Nucleus accumbens (tissue), 56 donors: Measurements from ENCODE around the gene ACER1.
A peak's percentile ranks its signal among the peaks of the same experiment; 100 is the strongest.
"Not testable (repeated sequence)": the region's sequence is repeated elsewhere in the genome, so short reads cannot be mapped to it uniquely, and the experiment has no call there.

Experiments
- DNase-seq, 56 donors: peaks; one replicate each; lab custom pipeline; 2025; lab: John Stamatoyannopoulos, UW

Gene ACER1

DNA sequence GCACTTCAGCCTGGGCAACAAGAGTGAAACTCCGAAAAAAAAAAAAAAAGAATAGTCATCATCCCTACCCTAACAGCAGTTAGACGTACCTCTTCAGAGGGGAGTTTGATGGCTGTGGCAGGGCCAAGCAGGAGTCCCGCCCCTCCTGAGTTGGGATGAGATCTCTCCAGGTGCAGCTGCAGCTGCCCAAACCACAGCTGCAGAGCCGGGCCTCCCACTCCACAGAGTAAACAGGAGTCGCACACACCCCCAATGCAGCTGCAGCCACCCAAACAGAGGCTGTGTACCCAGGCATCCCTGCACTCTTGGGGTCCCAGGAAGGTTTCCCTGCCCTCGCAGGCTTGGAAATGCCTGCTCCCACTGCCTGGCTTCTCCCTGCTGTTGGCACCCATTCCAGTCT is 36.2 kb downstream of the ACER1 start:
- no peak for DNase-seq

DNA sequence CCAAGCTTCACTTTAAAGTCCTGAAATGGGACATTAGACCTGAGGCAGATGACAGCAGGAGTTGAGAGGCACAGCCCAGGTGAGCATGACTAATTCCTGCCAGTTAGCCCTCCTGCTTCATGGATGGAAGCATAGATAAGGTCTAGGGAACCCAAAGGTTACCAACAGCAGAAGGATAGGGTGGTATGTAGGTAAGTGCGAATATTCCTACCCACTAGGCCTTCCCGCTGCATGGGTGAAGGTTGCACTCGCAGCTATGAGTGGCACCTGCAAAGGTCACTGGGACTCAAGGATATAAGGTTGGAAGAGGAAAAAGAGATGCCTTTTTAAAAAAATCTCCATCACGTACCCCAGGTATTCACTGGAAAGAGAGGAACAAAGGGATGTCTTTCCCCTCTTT is 41.4 kb downstream of the ACER1 start:
- DNase-seq = no peak

DNA sequence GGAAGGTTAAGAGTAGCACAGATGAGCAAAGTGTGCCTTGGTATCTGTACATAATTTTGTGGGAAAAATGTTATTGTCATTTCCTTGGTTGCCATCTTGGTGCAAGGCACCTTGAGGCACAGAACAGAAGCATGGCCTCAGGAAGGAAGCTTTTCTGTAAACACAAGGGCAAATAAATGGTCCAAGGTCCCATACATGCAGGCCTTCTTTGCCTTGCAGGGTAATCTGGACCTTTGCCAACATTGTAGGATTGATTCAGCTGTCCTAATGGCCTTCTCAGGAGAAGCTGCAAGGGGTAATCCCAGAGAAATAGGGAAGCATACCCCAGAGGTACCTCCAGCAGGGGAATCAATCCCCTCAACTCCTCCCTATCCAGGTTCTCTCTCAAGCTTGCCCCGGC is 44.7 kb downstream of the ACER1 start:
- no peak for DNase-seq

DNA sequence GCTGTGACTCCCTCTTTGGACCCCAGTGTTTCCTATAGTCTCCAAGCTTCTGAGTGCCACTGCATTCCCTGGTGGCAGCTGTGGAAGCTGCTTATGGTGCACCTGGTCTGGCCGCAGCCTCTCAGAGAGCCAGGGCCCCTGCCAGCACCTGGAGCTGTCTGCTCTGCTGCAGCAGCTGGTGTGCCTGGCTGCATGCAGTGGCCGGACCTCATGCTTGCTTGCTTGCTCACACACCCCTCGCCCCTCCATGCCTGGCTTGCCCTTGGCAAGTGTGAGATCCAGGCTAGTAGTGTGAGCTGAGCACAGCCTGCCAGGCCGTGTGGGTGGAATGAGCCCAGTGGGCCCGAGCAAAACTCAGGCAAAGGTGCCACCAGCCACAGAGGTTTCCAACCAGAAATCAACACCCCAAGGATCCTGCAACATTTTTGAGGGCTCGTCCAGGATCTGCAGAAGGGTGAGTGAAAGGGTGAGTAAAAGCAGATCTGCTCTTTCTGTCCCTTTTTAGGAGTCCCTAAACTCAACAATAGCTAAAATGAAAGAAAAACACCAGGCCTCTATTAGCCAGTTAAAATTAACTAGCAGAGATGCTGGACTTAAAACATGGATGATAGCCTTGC is 46.0 kb downstream of the ACER1 start:
- no peak for DNase-seq

GRCh38 chr19:6286676-6287075 is 46.7 kb downstream of the ACER1 start:
- DNase-seq = no peak

- DNase-seq = not testable (repeated sequence)
These were observed 51.0 kb downstream of the ACER1 start for GRCh38 chr19:6282393-6282792.

GRCh38 chr19:6279931-6280591 is 53.4 kb downstream of the ACER1 start, which contains the start of gene MLLT1:
MLLT1 (minus strand) TSS chr19:6279975; CDS start chr19:6279784, 191 bp downstream.
- DNase-seq = peak in 55 of 56 donors; percentile 75 to 99 (median 94)

DNA sequence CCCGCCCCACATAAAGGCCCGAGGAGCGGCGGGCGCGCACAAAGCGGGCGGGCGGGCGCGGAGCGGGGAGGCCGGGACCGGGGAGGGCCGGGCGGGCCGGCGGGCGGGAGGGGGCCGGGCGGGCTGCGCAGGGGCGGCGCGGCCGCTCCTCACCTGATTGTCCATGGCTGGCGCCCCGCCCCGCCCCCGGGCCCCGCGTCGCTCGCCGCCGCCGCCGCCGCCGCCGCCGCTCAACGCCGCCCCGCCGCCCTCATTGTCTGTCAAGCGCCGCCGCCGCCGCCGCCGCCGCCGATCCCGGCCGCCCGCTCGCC is 53.8 kb downstream of the ACER1 start:
- no peak for DNase-seq

GRCh38 chr19:6278740-6279619 is 54.4 kb downstream of the ACER1 start:
- no peak for DNase-seq

GRCh38 chr19:6278051-6278450 is 55.4 kb downstream of the ACER1 start:
- no peak for DNase-seq

DNA sequence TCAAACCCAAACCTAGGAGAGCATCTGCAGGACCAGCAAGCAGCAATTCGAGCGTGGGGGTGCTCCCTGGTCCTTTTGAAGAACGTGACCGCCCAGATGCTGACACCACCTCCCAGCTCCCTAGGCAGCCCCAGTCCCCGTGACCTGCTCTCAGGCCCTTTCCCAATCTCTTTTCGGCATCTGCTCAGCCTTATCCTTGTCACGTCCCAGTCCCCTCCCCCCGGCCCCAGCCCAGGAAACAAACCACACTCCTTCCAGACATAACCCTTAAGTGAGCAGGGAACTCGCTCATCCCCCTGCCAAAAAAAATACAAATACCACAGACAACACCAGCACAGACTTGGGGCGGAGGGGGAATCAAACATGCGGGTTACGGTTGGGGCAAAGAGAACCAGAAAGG is 57.0 kb downstream of the ACER1 start:
- no peak for DNase-seq

DNA sequence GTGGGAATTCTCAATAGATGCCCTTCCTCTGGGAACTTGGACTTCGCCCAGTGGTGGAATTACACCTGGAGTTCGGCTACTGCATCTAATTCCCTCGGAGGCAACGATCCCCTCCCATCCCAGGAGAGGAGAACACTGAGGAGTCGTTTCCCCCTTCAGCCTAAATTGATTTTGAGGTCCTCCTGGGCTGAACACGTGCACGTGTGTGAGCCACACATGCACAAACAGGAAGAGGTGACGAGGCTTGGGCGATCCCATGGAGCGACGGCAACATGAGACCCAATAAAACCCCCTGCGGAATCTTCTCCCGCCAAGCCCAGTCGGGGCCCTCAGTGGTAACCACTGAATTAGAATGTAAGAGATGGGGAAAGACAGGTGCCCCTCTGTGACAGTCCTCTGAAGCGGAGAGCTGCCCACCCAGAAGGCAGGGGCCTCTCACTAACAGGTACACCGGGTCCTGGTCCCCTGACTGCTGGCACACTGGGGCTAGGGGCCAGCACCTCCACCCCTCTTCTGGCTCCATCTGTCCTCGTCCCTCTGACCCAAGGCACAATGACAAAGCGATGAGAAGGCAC is 58.2 kb downstream of the ACER1 start:
- no peak for DNase-seq

- DNase-seq = peak in 6 of 56 donors; percentile 8 to 26 (median 14)
These were observed 58.7 kb downstream of the ACER1 start for GRCh38 chr19:6274756-6275155.

- peak in 41 of 56 donors; percentile 8 to 69 (median 35) for DNase-seq
These were observed 59.5 kb downstream of the ACER1 start for GRCh38 chr19:6273701-6274601.

DNA sequence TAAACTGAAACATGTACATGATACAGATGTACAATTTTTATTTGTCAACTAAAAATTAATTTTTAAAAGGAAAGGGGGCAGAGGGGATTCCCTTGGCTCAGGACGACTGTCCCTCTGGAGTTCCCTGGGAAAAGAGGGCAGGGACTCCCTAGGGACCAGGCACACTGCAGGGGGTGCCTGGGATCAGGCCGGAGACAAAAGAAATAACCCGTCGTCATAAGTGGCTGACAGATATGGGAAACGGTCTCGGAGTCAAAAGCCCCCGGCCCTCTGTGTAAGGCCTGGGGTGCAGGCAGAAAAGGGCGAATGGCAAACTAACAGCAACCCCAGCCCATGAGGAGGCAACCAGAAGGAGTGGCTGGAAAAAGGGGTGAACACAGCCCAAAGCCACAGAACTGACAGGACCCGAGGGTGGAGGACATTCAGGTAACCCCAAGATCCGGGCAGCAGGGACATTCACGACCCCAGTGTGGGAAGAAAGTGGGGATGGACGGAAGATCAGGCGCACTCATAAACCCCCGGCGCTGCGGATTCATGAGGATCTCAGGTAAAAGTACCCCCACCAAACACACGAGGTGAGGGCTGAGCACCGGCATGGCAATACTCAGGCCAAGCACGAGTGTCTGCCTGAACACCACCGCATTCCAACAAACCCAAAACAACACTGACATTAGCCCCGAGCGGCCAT is 60.4 kb downstream of the ACER1 start:
- no peak for DNase-seq

DNA sequence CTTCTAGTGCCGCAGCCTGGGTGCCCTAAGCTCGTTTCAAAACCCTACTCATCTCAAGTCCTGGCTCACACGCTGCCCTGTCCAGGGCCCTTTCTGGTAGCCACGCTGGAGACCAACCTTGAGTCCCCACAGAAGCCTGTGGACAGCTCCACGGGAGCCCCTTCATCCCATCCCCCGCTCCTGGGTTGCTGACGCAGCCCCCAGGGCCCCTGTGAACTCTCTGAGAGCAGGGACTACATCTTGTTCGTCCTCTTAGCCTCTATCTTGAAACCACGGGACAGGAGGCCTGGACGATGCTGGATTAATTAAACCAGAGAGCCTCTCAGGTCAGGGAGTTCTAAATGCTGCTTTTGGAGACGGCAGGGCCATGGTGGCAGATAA is 61.0 kb downstream of the ACER1 start:
- DNase-seq = no peak

DNA sequence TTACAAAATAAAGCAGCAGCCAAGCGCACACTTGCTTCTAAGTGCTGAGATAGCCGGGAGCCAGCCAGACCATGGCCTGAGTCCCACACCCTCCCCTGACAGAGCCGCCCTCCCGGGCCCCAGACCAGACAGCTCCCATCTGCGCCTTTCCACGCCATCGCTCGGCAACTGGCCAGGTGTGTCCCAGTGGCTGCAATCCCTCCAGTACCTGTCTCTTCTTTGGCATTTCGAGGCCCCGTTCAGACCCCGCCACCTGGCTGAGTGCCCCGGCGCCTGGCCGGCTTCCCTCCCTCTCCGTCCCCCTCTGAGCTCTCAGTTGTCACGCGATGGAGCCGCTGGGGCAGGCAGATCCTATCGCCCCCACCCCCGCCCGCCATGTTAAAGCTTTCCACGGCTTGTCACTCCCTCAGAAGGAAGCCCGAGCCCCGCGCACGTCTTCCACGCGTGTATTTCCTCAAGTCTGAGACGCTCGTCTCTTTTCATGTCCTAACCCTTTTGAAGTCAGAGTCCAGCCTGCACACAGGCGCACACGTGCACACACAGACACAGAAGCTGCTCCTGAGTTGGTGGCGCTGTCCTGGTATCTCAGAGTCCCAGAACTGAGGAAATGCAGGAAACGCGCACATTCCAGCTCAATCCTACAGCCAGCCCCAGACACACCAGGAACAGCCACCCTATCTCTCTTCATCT is 61.5 kb downstream of the ACER1 start:
- peak in 43 of 56 donors; percentile 10 to 75 (median 42) for DNase-seq

DNA sequence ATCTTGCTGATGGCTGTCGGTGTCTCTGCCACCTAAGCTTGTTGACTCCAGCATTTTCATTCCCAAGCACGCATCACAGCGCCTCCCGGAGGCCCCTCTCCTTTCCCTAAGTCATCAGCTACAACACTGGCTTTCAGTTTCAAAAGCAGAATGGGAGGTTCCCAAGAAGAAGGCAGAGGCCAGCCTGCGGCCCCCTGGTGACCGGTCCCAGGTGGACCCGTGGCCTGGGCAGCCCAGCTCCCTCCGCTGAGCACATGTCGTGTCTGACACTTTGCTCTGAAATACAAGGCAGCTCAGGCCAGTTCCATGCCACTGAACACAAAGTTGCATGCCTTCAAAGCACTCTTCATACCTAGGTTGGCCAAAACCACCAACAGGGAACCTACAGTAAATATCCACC is 62.2 kb downstream of the ACER1 start:
- peak in 2 of 56 donors; percentile 16 to 19 for DNase-seq

- DNase-seq = no peak
These were observed 62.6 kb downstream of the ACER1 start for GRCh38 chr19:6270822-6271221.
